ENCODE data around the gene NFE2L2. TPM values are rescaled to one million over a fixed set of nuclear protein-coding genes. Genes with fewer than 3 reads are reported as not detected.
"Not testable (repeated sequence)": the region's sequence is repeated elsewhere in the genome, so short reads cannot be mapped to it uniquely, and the experiment has no call there.

The NFE2L2 gene
- polyA plus RNA-seq, 3 donors, result 23.9 to 109 (median 82.1) TPM

DNA sequence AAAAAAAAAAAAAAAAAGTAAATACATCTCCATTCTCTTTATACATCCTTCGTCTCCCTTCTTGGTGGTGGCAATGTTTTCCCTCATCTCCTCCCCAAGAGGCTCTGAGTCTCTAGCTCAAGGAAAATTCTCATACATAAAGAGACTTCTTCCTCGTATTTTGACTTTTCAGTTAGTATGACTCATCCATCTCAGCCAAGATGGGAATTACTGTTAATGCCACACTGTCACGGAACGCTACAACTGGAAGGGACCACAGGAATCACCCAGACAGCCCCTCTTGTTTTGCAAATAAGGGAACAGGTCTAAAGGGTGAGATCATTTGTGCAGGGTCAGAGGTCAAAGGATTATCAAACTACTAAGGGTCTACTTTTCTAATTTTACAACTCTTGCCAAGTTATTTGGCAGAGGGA, 19.5 kb downstream of the NFE2L2 start:
- no peak overlapping the region for H3K27ac ChIP-seq (ENCODE audit: low read depth, low read length)
- WGBS, 3 donors, result 44 to 69% (median 48%) methylated on average over 4 of the region's 4 CpGs

DNA sequence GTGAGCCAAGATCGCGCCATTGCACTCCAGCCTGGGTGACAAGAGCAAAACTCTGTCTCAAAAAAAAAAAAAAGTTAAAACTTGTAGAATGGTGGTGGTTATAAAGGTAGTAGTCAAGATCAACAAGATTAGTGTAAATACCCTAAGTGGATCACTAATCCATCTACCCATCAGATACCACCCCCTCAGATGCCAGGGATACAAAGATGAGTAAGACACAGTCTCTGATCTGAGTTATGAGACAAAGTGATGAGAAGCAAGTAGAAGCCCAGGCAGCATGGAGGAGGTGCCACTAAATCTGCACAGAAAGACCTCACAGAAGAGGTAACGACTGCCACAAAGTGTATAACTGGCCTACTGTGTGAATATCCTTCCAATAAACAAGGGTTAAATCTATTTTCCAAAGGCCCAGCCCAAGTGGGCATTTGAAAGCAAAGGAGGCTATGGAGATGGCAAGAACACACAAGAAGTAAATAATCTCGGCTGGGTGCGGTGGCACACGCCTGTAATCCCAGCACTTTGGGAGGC, 20.2 kb downstream of the NFE2L2 start:
- H3K27ac ChIP-seq (ENCODE audit: low read depth, low read length), result no peak overlapping the region
- WGBS, 3 donors, result 96 to 99% (median 97%) methylated on average over 6 of the region's 6 CpGs

DNA sequence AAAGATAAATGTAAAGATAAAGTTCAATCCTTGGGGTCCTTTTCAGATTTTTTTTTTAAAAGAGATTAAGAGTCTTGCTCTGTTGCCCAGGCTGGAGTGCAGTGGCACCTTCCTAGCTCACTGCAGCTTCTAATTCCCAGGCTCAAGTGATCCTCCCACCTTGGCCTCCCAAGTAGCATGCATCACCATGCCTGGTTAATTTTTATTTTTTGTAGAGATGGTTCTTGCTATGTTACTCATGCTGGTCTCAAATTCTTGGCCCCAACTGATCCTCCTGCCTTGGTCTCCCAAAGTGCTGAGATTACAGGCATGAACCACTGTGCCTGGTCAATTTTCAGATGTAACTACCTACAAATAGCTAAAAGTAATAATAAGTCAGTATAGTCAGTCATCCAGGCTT, 21.1 kb downstream of the NFE2L2 start:
- peak overlapping the region; percentile 85 for H3K27ac ChIP-seq (ENCODE audit: low read depth, low read length)

DNA sequence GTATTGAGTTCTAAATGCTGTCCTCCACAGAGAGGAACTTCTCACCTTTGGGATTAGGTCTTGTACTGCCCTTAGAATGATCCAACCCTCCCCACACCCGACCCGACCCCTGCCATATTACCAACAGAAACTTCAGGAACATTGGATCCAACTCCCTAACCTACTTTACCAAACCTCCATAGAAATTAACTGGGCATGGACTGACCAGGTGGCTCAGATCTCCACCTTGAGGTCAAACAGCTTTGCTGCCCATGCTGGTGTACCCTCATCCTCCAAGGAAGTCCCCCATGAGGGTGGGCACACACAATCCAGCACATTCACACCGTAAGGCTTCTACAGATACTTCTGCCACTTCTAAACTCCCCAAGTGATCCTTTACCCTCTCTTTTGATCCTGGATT, 21.5 kb downstream of the NFE2L2 start:
- 77 to 94% (median 89%) methylated on average over 3 of the region's 3 CpGs for WGBS, 3 donors
- peak overlapping the region; percentile 85 for H3K27ac ChIP-seq (ENCODE audit: low read depth, low read length)

DNA sequence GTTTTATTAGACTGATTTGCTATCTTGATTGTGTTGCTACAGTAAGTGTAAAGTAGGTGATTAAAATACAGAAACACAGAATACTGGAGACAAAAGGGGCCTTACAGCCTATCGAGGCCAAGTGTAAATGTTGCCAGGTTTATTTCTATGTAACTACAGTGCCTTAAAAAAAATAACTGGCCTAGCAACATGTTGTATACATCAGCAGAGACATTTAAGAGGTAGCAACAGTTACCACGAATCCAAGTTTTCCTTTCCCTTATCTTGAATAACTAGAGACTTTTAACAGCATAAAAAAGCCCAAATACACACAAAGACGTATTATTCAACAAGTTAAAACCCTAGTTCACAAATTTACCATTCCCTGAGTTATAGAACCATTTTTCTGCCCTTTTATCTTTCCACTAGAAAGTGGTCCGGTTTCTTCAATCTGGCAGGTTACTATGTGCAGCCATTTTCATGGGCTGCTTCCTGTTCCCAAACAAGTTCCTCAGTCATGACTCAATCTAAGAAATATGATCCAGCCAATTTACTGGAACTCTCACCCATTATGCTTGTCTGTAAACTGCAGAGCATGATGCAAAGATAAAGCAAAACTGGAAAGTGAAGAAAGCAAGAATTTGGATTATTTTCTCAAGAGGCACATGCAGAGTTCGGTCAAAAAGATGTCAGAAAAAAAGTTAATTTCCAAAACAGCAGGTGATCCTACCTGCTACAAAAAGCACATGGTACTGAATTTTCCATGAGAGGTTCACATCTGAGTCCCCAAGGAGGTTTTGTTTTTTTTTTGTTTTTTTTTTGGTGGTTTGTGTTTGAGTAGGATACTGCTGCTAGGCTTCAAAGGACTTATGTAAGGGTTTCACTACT, 22.2 kb downstream of the NFE2L2 start:
- H3K27ac ChIP-seq (ENCODE audit: low read depth, low read length), result no peak overlapping the region
- 18 to 30% (median 27%) methylated on average over 5 of the region's 5 CpGs for WGBS, 3 donors

DNA sequence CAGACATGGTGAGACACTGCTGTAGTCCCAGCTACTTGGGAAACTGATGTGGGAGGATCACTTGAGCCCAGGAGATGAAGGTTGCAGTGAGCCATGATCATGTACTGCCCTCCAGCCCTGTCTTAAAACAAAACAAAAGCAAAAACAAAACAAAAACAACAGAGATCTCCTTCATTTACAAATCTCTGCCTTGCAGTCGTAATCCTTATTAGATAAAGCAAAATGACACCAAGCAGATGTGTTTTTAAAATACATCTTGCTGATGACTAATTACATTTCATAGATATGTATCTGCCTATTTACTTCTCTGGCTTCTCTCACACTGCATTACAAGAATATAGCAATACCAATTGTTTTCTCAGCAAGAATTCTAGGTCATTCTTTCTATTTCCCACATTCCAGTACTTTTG, 22.8 kb downstream of the NFE2L2 start:
- 30 to 69% (median 65%) methylated on average over 1 of the region's 1 CpG for WGBS, 3 donors
- peak overlapping the region; percentile 77 for H3K27ac ChIP-seq (ENCODE audit: low read depth, low read length)

DNA sequence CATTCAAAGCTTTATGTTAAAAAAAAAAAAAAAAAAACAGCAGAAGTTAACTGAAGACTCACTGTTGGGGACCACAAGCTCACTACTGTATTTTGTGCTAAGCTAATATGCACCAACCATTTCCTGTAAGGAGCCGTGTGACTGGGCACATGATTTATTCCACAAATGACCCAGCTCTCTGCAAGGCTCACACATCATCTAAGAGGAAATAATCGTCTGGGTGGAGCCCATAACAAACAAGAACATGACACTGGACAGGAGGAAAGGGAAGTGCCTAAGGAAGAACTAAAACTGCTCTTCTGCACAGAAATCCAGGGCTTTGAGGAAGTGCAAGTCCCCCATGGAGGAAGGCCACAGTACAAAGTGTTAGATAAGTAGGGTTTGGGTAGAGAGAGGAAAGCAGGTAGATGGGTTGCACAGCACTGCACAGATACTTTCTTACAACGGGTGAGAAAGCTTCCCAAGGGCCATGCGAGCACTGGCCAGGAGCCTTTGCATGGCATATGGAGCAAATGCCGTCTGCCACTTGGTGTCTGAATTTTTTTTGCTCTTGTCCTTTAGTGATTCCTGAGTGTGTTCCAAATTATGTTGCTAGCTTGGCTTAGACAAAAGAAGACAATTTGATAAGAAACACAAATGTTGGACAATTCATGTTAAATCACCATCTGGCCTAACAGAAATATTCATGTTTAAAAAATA, 24.4 kb downstream of the NFE2L2 start:
- WGBS, 3 donors, result 17 to 36% (median 21%) methylated on average over 5 of the region's 5 CpGs
- H3K27ac ChIP-seq (ENCODE audit: low read depth, low read length), result peak overlapping the region; percentile 17

DNA sequence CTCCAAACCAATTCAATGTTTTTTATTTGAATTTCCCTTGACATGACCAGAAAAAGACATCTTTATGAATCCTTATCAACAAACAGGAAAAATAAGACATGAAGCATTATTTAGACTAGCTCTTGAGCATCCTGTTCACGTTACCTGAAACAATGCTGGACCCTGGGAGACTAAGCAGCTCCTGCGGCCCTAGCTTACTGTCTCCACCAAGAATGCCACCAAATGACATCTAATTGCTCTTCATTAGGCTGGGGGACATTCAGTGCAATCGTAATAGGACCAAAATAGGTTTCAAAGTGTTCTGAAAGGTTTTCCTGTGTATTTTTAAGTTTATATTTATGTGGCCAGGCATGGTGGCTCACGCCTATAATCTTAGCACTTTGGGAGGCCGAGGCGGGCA, 25.5 kb downstream of the NFE2L2 start:
- WGBS, 3 donors, result 81 to 89% (median 82%) methylated on average over 6 of the region's 6 CpGs

DNA sequence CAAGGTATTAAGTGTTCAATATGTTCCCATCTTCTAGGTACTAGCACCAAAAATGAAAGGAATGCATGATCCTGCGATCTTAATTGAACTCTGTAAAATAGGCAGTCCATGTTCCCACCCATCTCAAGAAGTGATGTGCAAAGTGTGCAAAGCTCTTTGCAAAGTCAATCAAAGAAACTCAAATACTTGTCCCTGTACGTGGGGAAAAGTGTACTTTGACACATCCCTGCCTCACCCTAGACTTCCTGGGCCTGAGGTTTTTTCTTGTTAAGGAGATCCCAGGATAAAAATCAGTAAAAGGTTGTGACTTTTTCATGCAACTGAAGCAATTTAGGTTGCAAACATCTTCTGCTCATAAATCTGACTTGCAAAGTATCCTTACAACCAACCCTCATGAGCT, 26.6 kb downstream of the NFE2L2 start:
- WGBS, 3 donors, result 49 to 61% (median 59%) methylated on average over 2 of the region's 2 CpGs
- no peak overlapping the region for H3K27ac ChIP-seq (ENCODE audit: low read depth, low read length)

More for the DNA sequence above, 25.5 kb downstream of the NFE2L2 start:
- H3K27ac ChIP-seq (ENCODE audit: low read depth, low read length), result no peak overlapping the region

DNA sequence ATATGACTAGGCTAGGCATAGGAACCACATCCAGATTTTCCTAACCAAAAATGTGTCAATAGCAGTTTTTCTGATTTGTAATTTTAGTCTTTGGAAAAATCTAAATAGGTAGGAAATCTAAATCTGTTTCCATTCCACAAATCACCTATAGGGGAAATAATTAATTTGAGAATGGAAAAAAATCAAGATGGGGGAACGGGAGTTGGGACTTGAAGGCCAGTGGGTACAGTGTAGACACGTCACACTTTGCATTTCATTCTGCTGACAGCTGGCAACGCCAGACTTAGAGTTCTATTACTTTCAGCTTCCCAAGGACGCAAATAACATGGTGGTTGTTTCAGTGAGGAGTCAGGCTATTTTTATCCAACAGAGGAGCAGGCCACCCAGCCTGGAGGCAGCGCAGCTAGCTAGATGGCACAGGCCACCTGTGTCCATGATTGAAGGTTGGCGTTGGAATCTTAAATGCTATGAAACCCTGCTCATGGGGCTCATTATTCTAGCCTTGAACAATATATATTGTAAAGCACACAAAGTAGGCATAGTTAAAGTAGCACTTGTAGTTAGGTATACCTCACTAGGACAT, 28.6 kb downstream of the NFE2L2 start:
- no peak overlapping the region for H3K27ac ChIP-seq (ENCODE audit: low read depth, low read length)
- 78 to 93% (median 93%) methylated on average over 6 of the region's 6 CpGs for WGBS, 3 donors

DNA sequence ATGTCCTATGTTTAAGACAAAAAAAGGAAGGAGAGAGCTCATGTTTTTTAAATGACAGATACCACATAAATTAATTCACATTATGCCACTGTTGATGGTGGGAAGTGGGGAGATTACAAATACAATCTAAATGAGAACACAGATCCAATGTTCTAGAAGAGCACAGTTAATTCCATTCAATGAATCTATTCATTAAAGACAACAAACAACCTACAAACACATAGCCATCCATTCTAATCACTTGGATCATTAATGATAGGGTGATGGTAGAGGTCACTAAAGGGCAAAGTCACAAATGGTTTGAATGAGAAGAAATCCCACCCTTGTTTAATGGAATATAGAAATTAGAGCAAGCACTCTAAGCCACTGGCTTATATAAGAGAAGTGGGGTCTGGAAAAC, 30.3 kb downstream of the NFE2L2 start:
- no peak overlapping the region for H3K27ac ChIP-seq (ENCODE audit: low read depth, low read length)

DNA sequence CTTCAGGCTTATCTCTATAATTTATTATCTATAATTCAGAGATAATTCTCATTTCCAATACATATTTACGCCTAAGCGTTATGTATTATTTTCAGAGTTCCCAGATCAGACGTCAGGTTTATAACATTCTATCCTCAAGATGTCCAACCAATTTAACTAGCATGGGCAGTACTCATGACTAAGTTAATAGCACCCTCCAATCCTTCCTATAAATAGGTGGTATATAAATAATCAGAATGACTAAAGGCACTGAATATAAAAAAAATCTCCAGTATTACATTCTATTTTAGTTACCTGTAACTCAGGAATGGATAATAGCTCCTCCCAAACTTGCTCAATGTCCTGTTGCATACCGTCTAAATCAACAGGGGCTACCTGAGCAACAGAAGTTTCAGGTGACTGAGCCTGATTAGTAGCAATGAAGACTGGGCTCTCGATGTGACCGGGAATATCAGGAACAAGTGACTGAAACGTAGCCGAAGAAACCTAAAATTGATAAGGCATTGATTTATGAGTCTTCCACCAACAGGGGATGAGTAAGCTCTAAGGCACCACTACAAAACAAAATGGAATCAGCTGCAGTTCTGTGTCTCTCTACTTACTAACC, 32.3 kb downstream of the NFE2L2 start:
- H3K27ac ChIP-seq (ENCODE audit: low read depth, low read length), result no peak overlapping the region
- 76 to 87% (median 83%) methylated on average over 8 of the region's 8 CpGs for WGBS, 3 donors

DNA sequence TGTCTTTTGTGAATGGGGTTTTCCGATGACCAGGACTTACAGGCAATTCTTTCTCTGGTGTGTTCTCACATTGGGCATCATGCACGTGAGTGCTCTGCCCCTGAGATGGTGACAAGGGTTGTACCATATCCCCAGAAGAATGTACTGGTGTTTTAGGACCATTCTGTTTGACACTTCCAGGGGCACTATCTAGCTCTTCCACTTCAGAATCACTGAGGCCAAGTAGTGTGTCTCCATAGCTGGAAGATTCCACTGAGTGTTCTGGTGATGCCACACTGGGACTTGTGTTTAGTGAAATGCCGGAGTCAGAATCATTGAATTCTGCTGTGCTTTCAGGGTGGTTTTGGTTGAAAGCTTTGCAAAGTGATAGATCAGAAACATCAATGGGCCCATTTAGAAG, 33.3 kb downstream of the NFE2L2 start:
- WGBS, 3 donors, result 91 to 97% (median 93%) methylated on average over 3 of the region's 3 CpGs
- no peak overlapping the region for H3K27ac ChIP-seq (ENCODE audit: low read depth, low read length)

DNA sequence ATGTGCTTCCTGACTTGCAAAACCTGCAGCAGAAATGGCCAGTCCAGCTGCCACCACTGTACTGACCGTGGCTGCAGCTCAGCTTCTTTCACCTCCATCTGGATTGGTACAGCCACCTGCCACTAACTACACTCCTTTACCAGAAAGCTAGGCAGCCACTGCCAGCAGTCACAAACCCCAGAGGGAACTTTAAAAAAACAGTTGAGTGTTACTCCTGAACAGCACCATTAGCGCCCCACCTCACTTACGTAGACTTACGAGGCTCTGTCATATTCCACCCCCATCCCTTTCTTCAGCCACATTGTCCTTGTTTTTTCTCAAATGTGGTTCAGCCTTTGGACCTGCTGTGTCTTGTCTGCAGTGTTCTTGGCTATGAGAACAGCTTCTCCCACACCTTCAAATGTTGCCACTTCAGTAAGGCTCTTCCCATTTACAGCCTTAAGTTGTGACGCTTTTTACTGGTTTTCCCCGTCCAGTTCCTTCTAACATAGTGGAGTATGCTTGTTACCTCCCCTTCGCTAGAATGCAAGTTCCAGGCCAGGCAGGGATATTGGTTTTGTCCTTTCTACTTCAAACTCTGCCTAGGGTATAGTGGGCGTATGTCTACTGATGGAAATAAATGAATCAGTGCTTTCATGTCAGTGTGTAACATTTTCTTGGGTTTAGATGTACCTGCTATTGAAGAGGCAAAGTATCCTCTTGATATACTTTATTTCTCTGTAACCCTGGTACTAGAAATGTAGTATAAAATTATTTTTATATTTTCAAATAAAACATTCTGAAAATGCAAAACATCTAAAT, 34.9 kb downstream of the NFE2L2 start:
- WGBS, 3 donors, result 89 to 91% (median 90%) methylated on average over 8 of the region's 8 CpGs

DNA sequence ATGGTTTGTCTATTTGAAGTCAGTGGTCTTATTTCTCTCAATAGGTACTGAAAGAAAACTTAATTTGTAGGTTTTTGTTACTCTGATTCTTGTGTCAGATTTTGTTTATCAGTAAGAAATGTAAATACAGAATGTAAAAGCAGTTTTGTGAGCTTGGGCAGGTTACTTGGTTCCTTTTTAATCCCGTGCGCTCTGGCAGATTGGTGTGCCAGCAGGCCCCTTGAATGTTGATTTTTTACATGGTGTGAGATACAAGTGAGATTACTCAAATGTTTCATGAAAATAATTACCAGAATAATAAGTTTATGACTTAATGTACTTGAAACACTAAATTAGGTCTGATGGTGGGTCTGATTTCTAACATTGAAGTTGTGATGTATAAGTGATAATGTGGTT, 38.6 kb downstream of the NFE2L2 start:
- no peak overlapping the region for H3K27ac ChIP-seq (ENCODE audit: low read depth, low read length)
- WGBS, 3 donors, result 45 to 87% (median 77%) methylated on average over 2 of the region's 2 CpGs

More for the DNA sequence above, 34.9 kb downstream of the NFE2L2 start:
- no peak overlapping the region for H3K27ac ChIP-seq (ENCODE audit: low read depth, low read length)

DNA sequence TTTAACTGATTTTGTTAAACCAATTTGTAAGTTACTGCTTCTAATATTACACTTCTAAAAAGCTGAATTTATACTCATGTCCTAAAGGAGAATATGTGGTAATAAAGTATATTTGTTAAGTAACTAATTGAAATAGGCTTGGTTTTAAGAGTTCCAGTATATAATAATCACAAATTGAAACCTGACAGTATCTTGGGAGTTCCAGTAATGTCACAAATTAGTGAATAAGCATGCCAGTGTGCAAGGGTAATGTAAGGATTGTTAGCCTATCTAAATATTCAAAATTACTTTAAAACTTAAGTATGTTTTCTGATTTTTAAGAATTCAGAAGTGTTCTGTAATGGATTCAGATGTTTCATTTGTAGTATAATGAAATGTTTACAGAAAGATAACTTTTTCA, 41.1 kb downstream of the NFE2L2 start:
- not testable (repeated sequence) for H3K27ac ChIP-seq (ENCODE audit: low read depth, low read length)

DNA sequence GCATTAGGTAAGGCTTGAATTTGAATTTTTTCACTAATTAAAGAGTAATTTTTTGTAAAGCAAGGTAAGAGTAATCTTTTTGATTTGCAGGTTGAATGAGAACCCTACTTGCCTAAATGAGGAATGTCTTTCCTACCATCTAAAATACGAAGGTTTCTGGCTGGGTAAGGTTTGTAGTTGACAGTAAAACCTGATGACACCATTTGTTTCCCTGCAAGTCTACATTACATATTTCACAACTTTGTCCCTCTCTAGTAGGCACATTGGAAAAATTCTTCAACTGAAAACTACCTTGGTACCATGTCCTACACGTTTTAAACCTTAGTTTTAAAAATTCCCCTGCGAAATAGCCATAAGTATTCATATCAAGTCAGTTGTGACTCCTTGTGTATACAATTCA, 42.6 kb downstream of the NFE2L2 start:
- WGBS, 3 donors, result 84 to 86% (median 85%) methylated on average over 3 of the region's 3 CpGs
- no peak overlapping the region for H3K27ac ChIP-seq (ENCODE audit: low read depth, low read length)

DNA sequence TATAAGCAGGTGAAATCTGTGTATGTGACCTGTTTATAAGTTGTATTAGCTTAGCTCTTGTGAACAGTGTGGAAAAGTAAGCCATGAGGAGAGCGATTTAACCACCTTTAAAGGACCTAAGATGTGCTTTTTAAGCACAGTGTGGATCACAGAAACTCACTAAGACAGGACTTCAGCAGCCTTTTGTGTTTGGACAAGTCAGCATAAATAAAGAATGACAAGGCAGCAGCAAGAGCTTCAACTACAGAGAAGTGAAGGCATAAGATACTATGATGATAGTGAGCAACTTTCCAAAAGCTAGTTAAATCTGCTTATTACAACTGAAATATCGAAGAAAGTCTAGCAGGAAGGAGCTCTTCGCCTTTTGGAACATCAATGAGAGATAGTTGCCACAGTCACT, 43.0 kb downstream of the NFE2L2 start:
- no peak overlapping the region for H3K27ac ChIP-seq (ENCODE audit: low read depth, low read length)
- WGBS, 3 donors, result 93 to 99% (median 94%) methylated on average over 3 of the region's 3 CpGs
